ENCODE measurements around the gene NOX4. TPM values are rescaled to one million over a fixed set of nuclear protein-coding genes. Genes with fewer than 3 reads are reported as not detected.
"Not testable (repeated sequence)": the region's sequence is repeated elsewhere in the genome, so short reads cannot be mapped to it uniquely, and the experiment has no call there.

NOX4 gene
- total RNA-seq, 3 donors from 2014 or later: 0.65 to 1.2 TPM; not detected in 1

- intact Hi-C loops (cut with DNase I, micrococcal nuclease): no loop called here
- ATAC-seq (no peak), DNase-seq (no peak)
- Histone ChIP-seq H3K4me3 (no peak overlapping the region), H3K36me3 (ENCODE audit: low read depth) (no peaks in the 10 kb centered on the region), H3K4me1 (ENCODE audit: low read depth) (no peaks in the 10 kb centered on the region), H3K9me3 (no peaks in the 10 kb centered on the region)
- TF ChIP-seq CTCF (IDR thresholded peaks at IDR 0.05): no peak
These were observed 129.4 kb downstream of the NOX4 start for GRCh38 chr11:89361734-89362133.

GRCh38 chr11:89359208-89359607 is 132.0 kb downstream of the NOX4 start:
- H3K4me3 ChIP-seq; intact Hi-C loops (cut with DNase I, micrococcal nuclease); H3K9me3 ChIP-seq; H3K4me1 ChIP-seq (ENCODE audit: low read depth); DNase-seq; H3K36me3 ChIP-seq (ENCODE audit: low read depth); ATAC-seq: not testable (repeated sequence)

GRCh38 chr11:89358761-89359160 is 132.4 kb downstream of the NOX4 start:
- Histone ChIP-seq H3K36me3 (ENCODE audit: low read depth) (no peaks in the 10 kb centered on the region), H3K4me1 (ENCODE audit: low read depth) (no peaks in the 10 kb centered on the region), H3K9me3 (no peaks in the 10 kb centered on the region), H3K4me3 (no peak overlapping the region)
- DNase-seq (no peak), ATAC-seq (no peak)
- TF ChIP-seq CTCF (IDR thresholded peaks at IDR 0.05): no peak
- intact Hi-C loops (cut with DNase I, micrococcal nuclease): no loop called here

GRCh38 chr11:89355646-89356045 is 135.5 kb downstream of the NOX4 start:
- no peak for ATAC-seq
- H3K9me3 ChIP-seq: no peaks in the 10 kb centered on the region
- no peak for TF ChIP-seq CTCF (IDR thresholded peaks at IDR 0.05)
- no peak overlapping the region for H3K4me3 ChIP-seq
- intact Hi-C loops (cut with DNase I, micrococcal nuclease): no loop called here
- no peaks in the 10 kb centered on the region for H3K4me1 ChIP-seq (ENCODE audit: low read depth)
- no peaks in the 10 kb centered on the region for H3K36me3 ChIP-seq (ENCODE audit: low read depth)
- DNase-seq: no peak

GRCh38 chr11:89354513-89354912 is 136.7 kb downstream of the NOX4 start:
- intact Hi-C loops (cut with DNase I, micrococcal nuclease); H3K9me3 ChIP-seq; H3K36me3 ChIP-seq (ENCODE audit: low read depth); DNase-seq; ATAC-seq; H3K4me3 ChIP-seq; H3K4me1 ChIP-seq (ENCODE audit: low read depth): not testable (repeated sequence)

- no peak for ATAC-seq
- Histone ChIP-seq H3K9me3 (no peaks in the 10 kb centered on the region), H3K36me3 (ENCODE audit: low read depth) (no peaks in the 10 kb centered on the region), H3K4me1 (ENCODE audit: low read depth) (no peaks in the 10 kb centered on the region), H3K4me3 (no peak overlapping the region)
- intact Hi-C loops (cut with DNase I, micrococcal nuclease): no loop called here
- DNase-seq: no peak
- TF ChIP-seq CTCF (IDR thresholded peaks at IDR 0.05): no peak
These were observed 144.1 kb downstream of the NOX4 start for GRCh38 chr11:89347071-89347470.

- intact Hi-C loops (cut with DNase I, micrococcal nuclease): no loop called here
- no peak for TF ChIP-seq CTCF (IDR thresholded peaks at IDR 0.05)
- Histone ChIP-seq H3K4me3 (no peak overlapping the region), H3K9me3 (no peaks in the 10 kb centered on the region), H3K36me3 (ENCODE audit: low read depth) (no peaks in the 10 kb centered on the region), H3K4me1 (ENCODE audit: low read depth) (no peaks in the 10 kb centered on the region)
- no peak for ATAC-seq
- DNase-seq: no peak
These were observed 144.6 kb downstream of the NOX4 start for GRCh38 chr11:89346601-89347000.

GRCh38 chr11:89342880-89343572 is 148.1 kb downstream of the NOX4 start:
- H3K4me1 ChIP-seq (ENCODE audit: low read depth); H3K4me3 ChIP-seq; intact Hi-C loops (cut with DNase I, micrococcal nuclease); H3K9me3 ChIP-seq; ATAC-seq; H3K36me3 ChIP-seq (ENCODE audit: low read depth): not testable (repeated sequence)
- DNase-seq: peak in 1 of 3 donors; percentile 4

GRCh38 chr11:89340450-89340849 is 150.7 kb downstream of the NOX4 start:
- DNase-seq; intact Hi-C loops (cut with DNase I, micrococcal nuclease); H3K4me3 ChIP-seq; ATAC-seq; H3K9me3 ChIP-seq; H3K36me3 ChIP-seq (ENCODE audit: low read depth); H3K4me1 ChIP-seq (ENCODE audit: low read depth): not testable (repeated sequence)

All from mucosa of descending colon (tissue), 3 donors.